Activated CD8-positive, alpha-beta memory T cell treated with anti-CD3 and anti-CD28 coated beads for 1 hour (primary cell): ENCODE data around the gene TIMM29.

Experiments used
- DNase-seq, 2 donors: peaks; one replicate each; pipeline ENCODE4 v3.0.0-alpha.2; 2020; ENCODE audit warnings: low read depth in 1 of 2; ENCODE audit errors: extremely low read depth in 1 of 2

The TIMM29 gene

DNA sequence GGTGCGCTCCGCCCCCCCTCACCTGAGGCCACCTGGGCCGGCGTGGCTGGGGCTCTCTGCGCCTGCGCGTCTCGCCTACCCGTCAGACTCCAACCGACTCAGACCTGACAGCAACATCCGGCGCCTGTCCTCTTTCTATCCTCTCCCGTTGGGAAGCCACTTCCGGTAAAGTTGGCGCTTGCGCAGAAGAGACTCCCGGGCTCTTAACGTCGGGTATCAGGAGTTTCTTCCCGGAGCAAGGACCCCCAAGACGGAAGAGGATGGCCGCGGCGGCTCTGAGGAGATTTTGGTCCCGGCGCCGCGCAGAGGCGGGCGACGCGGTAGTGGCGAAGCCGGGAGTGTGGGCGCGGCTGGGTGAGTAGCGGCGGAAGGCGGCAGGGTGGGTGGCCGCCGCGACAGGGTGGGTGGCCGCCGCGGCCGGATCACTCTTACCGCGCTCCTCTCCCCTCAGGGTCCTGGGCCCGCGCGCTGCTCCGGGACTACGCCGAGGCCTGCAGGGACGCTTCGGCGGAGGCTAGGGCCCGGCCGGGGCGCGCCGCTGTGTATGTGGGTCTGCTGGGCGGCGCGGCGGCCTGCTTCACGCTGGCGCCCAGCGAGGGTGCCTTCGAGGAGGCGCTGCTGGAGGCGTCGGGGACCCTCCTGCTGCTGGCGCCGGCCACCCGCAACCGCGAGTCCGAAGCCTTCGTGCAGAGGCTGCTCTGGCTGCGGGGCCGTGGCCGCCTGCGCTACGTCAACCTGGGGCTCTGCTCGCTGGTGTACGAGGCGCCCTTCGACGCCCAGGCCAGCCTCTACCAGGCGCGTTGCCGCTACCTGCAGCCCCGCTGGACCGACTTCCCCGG, at the start of gene TIMM29, which contains the start of gene YIPF2:
Gene TIMM29 (plus strand): TSS at position 249 of the 839 bp plus-strand sequence. CDS start 12 bp downstream, at position 261.
Gene YIPF2 (minus strand): TSS at position 77 of the 839 bp plus-strand sequence. CDS start 229 bp downstream, outside the sequence.
- DNase-seq, result peak; percentile 87 to 95

DNA sequence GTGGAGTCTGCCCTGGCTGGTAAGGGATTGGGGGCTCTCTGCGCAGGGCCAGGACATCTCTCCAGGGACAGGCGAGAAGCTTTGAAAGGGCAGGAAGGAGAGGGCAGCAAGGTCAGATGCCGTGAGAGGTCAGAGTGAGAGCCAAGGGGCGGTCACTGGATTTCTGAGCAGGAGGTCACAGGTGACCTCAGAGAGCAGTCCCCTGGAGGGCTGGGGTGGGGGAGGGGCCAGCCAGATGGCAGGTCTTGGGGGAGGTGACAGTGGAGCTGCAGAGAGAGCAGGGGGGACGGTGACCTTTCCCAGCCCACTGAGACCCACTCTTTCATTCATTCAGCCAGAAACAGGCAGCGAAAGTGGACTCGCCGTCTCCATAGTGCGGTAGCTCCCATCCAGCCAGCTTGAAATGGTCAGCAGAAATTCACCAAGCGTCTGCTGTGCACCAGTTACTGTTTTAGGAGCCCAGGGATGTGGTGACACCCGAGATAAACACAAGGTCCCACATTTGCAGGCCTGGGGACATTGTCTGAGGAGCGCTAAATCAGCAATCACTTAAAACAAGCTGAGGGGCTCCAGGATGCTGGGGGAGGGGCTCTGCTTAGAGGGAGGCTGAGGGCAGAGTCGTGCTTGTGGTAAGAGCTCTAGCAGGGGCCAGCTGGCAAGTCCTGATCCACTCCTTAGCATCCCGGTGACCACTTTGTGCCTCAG, 47.1 kb upstream of the TIMM29 start:
- DNase-seq, result no peak

DNA sequence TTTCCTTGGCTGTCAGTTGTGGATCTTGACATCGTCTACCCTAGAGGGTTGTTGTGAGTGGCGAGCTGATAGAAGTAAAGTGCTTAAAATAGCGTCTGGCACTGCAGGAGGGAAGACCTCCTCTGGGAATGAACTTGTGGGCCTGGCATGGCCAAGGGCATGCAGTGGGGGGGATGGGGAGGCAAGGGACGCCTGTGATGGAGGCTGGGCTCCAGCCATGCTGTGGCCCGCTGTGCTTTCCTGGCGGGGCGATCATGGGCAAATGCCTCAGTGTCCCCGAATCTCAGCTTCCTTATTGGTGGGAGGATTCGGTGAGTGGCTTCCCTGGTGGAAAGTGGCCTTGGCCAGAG, 46.5 kb upstream of the TIMM29 start:
- DNase-seq, result no peak

DNA sequence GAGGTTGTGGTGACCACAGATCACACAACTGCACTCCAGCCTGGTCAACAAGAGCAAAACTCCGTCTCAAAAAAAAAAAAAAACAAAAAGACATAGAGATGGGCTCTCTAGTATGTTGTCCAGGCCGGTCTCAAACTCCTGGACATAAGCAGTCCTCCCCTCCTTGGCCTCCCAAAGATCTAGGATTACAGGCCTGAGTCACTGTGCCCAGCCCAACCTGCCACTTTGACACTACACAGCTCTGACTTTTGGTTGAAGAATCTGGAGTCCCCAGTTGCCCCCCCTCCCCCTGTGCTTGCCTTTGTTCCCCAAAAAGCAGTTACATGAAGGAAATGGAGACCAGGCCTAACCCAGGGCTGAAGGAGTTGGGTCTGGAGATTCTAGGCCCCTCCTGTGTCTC, 44.3 kb upstream of the TIMM29 start:
- DNase-seq, result no peak

DNA sequence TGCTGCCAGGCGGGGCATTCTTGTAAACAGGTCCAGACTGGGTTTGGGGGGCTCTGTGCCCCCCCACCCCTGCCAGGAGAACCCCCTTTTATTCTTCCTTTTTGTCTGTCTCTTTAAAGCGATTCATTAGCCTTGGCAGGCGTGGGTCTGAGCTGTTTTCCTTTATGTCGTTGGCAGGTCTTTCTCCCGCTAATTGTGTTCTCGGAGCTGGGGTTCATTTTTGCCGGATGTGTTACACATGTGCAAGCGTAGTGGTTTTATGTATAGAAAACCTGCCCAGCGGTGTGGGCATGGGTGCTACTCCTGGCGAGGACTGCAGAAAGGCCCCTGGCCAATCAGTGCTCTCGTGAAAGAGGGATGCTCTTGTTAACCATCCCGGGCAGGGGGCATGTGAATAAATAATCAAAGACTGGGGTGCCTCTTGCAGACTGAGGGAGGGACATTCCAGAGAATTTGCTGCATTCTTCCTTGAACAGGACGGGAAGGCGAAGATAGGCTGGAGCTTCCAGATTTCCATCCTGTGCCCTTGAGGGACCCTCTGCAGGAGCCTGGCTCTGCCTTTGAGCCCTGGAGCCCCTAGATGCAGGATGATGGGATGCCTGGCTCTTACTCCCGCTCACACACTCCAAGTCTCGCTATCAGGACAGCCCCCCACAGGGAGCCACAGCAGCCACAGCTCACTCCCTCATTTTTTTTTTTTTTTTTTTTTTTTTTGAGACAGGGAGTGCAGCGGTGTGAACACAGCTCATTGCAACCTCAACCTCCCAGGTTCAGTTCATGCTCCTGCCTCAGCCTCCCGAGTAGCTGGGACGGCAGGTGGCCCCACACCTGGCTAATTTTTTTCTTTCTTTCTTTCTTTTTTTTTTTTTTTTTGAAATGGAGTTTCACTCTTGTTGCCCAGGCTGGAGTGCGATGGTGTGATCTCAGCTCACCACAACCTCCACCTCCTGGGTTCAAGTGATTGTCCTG, 43.1 kb upstream of the TIMM29 start:
- DNase-seq, result no peak

DNA sequence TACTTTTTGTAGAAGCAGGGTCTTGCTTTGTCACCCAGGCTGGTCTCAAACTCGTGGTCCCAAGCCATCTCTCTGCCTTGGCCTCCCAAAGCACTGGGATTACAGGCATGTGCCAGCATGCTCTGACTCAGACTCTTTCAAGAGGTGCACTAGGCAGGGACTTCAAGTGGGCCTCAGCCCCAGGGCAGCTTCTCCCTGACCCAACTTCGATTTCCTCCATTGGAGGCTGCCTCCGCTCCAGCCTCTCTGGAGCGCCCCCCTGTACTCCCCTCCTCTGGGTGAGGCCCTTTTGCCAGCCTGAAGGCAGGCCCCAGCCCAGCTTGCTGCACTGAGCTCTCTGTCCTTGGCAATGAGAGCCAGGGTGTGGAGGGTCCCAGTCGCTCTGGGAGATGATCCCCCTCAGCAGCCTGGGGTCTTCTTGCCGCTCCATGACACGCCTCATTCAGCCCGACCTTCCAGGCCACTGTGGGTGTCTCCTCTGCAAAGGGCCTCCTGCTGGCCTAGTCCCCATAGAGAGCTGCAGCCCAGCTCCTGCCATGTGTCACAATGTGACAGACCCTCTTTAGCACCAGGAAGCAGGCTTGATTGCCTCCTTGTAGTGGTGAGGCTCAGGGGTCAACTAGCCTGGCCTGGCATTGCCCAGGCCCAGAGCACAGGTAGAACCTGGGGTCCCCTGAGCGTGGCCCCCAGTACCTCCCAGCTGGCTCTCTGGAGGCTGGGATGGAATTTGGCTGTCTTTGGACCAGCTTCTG, 40.8 kb upstream of the TIMM29 start:
- no peak for DNase-seq

DNA sequence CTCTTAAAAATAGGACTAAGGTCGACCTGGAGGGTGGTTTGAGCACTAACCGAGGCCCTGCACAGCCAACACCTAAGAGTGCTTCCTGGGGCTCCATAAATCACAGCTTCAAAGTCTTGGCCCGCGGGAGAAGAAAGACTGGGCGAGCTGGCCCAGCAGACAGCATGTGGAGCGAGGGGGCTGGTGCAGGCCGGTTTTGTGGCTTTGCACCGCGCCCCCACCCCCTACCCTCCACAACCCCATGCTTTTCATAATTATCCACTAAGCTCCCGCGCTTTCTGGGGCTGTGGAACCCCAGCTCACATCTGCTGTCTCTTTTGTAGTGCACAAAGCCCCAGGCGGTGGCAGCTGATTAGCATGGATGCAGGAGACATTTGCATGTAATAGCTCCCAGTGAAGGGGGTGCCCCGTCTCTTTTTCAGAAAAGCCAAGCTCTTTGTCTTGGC, 40.2 kb upstream of the TIMM29 start:
- no peak for DNase-seq

DNA sequence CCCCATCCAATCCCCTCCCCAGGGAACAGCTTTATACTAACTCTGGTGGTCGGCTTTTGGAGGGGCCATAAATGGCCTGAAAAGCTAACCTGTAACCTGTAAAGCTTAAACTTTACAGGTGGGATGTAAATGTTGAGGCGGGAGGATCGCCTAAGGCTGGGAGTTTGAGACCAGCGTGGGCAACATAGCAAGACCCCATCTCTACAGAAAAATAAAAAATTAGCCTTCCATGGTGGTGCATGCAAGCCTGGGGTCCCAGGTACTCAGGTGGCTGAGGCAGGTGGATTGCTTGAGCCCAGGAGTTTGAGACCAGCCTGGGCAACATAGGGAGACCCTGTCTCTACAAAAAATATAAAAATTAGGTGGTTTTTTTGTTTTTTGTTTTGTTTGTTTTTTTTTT, 38.7 kb upstream of the TIMM29 start:
- DNase-seq, result no peak

DNA sequence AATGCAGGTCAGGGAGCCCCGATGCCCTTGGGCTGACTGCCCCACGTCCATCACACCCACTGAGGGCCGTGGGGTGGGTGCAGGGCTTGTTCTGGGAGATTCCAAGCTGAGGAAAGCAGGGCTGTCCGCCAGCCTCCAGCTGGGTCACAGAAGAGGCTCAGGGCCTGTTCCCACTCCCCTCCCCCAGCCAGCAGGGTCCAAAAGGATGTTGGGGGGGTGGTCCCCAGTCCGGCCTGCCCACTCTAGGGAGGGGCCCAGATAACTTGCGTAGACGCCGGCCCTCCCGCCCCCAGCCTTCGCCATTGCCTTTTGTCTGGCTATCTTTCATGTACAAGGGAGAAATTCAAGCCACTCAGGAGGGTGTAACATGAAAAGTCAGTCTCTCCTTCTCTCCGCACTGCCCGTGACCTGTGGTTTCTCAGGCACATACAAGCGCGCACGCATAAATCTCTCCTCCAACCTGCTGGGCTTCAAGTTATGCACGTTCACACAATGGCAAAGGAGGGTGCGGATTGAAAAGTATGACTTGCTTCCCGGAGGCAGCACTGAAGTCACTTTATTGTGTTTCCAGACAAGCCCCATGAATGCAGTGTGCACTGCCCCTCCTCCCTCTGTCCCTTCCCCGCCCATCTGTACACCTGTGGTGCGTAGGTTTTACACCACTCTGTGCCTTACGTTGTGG, 37.1 kb upstream of the TIMM29 start:
- no peak for DNase-seq

DNA sequence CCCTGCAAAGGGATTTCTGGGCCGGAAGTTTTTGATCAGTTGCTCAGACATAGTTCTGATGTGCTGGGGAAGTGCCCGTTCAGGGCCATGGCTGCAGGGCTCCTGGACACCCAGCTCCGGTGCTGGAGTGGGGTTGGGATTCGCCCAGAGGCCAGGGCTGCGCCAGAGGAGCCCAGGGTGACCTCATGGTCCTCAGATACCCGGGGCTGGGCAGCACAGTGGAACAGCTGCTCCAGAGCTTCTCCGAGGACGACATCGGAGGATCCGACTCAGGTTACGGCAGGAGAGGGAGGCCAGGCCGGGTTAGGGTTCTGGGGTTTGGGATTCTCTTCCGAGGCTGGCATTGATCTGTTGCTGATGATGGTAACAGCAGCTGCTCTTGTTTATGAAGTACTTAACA, 36.4 kb upstream of the TIMM29 start:
- no peak for DNase-seq

DNA sequence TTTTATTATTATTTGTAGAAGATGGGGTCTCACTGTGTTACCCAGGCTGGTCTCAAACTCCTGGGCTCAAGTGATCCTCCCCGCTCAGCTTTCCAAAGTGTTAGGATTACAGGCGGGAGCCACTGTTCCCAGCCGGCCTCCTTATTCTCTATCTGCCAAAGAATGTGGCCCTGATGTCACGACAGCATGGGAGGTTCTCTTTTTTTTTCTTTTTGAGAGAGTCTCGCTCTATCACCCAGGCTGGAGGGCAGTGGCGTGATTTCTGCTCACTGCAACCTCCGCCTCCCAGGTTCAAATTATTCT, 33.7 kb upstream of the TIMM29 start:
- DNase-seq, result no peak

DNA sequence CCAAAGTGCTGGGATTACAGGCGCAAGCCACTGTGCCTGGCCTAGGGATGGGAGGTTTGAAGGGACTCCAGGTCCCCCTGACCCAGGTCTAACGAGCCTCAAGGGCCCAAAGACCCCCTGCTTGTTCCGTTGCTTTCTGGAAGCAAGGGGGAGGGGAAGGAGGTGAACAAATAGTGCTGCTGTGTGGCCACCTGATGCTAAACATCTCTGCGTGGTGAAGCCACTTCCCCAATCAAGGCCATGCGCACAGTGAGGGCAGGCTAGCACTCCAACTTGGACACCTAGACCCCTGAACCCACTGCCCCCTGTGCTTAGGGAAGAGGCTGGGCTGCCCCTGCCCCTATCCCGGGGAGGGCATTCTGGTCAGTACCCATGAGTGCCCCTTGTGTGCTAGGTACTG, 33.2 kb upstream of the TIMM29 start:
- DNase-seq, result no peak

DNA sequence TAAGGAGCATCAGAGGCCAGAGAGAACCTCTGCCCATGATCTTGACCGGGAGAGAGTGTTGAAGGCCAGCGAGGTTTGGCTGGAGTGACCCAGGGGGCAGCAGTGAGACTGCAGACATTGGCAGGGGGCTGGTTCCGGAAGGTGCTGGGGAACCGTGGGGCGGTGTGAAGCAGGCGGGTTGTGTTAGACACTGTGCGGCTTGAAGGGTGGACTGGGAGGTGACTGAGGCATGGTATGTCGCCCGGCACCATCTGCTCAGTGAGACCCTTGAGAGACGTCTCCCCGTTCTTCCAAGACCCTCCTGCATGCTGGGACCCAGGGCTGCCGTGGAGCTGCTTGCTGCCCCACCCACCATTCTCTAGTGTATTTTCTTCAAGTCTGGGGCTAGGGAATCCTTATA, 32.7 kb upstream of the TIMM29 start:
- DNase-seq, result no peak

DNA sequence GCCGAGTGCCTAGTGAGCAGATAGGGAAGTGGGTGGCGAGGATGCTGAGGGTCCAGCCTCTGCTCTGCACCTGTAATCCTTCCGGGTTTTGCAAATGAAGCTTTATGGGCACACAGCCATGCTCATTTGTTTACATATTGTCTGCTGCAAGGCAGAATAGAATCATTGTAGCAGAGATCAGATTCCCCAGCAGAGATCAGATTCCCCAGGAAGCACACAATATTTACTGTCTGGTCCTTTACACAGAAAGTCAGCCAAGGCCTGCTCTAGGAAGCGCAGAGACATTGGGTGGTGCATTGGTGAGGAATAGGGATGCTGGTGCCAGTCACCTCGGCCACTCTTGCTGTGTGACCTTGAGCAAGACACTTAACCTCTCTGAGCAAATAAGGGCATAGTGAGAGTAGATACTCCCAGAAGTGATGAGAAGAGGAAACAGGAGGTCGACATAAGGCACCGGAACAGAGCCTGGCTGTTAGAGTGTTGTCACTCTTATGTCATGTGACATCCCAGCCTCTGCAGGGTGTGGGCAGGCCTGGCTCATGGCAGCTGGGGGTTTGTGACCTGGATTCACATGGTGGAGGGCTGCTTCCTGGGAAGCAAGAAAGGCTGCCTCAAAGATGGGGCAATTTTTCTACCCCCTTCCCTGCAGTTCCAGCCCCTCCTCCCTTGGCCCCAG, 31.6 kb upstream of the TIMM29 start:
- no peak for DNase-seq

DNA sequence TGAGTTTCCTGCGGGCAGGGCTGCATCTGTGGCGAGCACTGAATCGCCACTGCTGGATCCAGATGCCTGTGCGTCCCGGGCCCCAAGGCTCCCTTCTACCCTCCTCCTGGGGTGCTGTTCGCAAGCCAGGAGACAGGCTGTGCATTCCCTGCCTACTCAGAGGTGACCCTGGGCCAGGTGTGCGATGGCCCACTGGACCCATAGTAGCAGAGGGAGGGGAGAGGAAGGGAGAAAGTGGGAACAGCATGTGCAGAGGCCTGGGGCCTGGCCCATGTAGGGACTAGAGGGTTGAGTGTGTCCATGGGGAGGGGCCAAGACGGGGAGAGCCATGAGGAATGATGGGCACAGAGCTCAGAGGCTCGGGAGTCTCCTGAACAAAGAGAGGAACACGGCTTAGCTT, 30.0 kb upstream of the TIMM29 start:
- no peak for DNase-seq

DNA sequence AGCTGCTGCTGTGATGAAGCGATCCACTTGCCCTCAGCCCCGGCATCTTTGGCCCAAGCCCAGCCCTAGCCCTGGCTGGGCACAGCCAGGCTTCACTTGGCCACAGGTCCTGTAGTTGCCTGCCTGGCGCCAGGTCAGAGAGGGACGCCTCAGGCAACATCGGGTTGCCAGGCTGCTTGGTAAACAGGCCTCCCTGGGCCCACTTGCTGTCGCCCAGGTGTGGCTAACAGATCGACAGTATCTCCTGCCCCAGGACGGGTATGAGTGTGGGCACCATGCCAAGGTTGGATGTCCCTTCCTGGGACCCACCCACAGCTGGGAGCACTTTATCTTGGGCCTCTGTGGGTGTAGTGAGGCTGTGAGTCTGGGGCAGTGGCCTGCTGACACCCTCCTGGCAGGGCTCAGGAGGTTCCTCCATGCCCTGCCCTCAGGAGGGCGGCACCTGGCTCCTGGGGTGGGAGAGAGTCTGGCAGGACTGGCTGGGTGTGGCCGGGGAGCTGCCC, 29.4 kb upstream of the TIMM29 start:
- DNase-seq, result no peak

DNA sequence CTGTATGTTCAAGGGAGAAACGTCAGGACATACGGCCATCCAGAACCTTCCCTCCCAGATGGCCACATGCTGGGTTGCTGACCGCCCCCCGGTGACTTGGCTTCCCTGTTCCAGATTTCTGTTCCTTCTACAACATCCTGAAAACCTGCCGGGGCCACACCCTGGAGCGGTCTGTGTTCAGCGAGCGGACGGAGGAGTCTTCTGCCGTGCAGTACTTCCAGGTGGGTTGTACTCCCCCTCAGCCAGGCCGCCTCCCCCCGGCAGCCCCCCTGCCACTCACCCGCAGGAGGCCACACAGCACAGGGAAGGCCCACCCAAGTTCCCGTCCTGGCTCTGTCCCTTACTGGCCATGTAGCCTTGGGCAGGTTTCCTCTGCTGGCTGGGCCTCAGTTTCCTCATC, 20.7 kb upstream of the TIMM29 start:
- DNase-seq, result no peak

DNA sequence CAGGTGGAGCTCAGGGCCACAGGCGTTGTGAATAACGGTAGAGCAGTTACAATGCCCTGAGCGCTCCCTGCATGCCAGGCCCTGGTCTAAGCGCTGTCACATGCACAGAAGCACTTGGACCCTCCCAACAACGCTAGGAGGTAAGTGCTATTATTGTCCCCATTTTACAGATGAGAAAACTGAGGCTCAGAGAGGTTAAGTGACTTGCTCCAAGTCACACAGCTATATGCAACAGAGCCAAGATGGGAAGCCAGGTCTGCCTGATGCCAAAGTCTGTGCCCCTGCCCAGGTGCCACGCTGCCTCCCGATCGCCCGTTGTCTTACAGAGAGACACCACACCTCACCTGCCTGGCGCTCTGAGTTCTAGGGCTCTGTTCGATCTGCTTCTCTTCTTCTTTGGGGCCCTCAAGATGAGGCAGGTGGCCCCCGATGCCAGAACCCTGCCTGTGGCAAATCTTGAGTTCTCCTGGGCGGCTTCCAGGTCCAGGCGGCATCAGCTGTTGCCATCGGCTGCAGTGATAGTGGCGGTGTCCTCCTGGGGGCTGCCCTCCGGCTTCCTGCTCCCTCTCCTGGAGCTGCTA, 20.1 kb upstream of the TIMM29 start:
- DNase-seq, result no peak
